A549 (cell line): ENCODE results near the gene BSND. TPM values are rescaled to one million over a fixed set of nuclear protein-coding genes. Genes with fewer than 3 reads are reported as not detected.

Experiments
- ATAC-seq, 2 experiments: fragments of 200-7000 bp in 1 of 2; fragments of >200 bp in 1 of 2; cut with Nextera tagmentation in 1 of 2; cut with Tn5 transposase in 1 of 2; 3 replicates each; pipeline versions ENCODE4 v1.8.0 to v1.9.1; 2018 to 2020; ENCODE audit warnings: mild to moderate bottlenecking in 1 of 2, moderate library complexity in 1 of 2
- CTCF ChIA-PET: fragments of 300-600 bp; sonication (Branson Sonifier 250); formaldehyde crosslinking; extraction: SDS; loops from one replicate; lab custom pipeline; 2021; ENCODE audit warnings: antibody characterized with exemption, inconsistent platforms; lab: Yijun Ruan, JAX
- POLR2A ChIA-PET: fragments of 350-600 bp; formaldehyde crosslinking; extraction: SDS; loops from one replicate; lab custom pipeline; 2021; ENCODE audit warnings: antibody characterized with exemption, inconsistent platforms; lab: Yijun Ruan, JAX
- DNase-seq, 2 experiments: peaks; one replicate each; pipeline versions ENCODE4 v3.0.0 to v3.0.0-alpha.2; 2011 to 2016; ENCODE audit warnings: low read depth in 1 of 2, low spot score in 1 of 2
- FAIRE-seq: peaks from 2 replicates; lab custom pipeline; 2011; peaks lifted over from hg19 to GRCh38; lab: Jason Lieb, UNC
- H3K27ac ChIP-seq, 2 experiments: fragments of >200 bp; sonication (Bioruptor Twin); formaldehyde crosslinking; 3 replicates each; pipeline ENCODE4 v1.5.1; 2016 to 2017
- H3K4me1 ChIP-seq: fragments of >200 bp; sonication (Bioruptor Twin); formaldehyde crosslinking; 3 replicates; pipeline ENCODE4 v1.6.1; 2016
- H3K4me2 ChIP-seq: fragments of >200 bp; sonication (Bioruptor Twin); formaldehyde crosslinking; 3 replicates; pipeline ENCODE4 v1.6.1; 2016
- H3K4me3 ChIP-seq: fragments of >200 bp; sonication (Bioruptor Twin); formaldehyde crosslinking; 3 replicates; pipeline ENCODE4 v1.5.1; 2016
- H3K9me3 ChIP-seq: fragments of >200 bp; sonication (Bioruptor Twin); formaldehyde crosslinking; 3 replicates; pipeline ENCODE4 v1.6.1; 2016
- BCL3 ChIP-seq: fragments of >200 bp; sonication (Bioruptor Twin); formaldehyde crosslinking; IDR thresholded peaks from 3 replicates; pipeline ENCODE4 v1.6.1; 2016
- CBX8 ChIP-seq: fragments of 200-600 bp; sonication (generic); IDR thresholded peaks from 2 replicates; pipeline ENCODE4 v1.6.1; 2016
- CHD2 ChIP-seq: fragments of 150-350 bp; IDR thresholded peaks from 2 replicates; pipeline ENCODE4 v1.6.1; 2014; ENCODE audit warnings: low read length; ENCODE audit not compliant: partially characterized antibody
- EHMT2 ChIP-seq: fragments of 200-600 bp; sonication (generic); IDR thresholded peaks from 2 replicates; pipeline ENCODE4 v1.6.1; 2016; ENCODE audit warnings: antibody characterized with exemption, low read depth, mild to moderate bottlenecking, moderate library complexity
- ESRRA ChIP-seq: fragments of 150-350 bp; IDR thresholded peaks from 2 replicates; pipeline ENCODE4 v1.6.1; 2014; ENCODE audit warnings: mild to moderate bottlenecking, low read length, borderline replicate concordance
- HOXB13 ChIP-seq: fragments of 250-450 bp; sonication (Bioruptor Pico); IDR thresholded peaks from 2 replicates; pipeline ENCODE4 v1.5.0; 2020; ENCODE audit warnings: low read depth, mild to moderate bottlenecking, moderate library complexity
- JUNB ChIP-seq: fragments of >200 bp; sonication (Bioruptor Twin); formaldehyde crosslinking; IDR thresholded peaks from 2 replicates; pipeline ENCODE4 v1.6.1; 2016
- KDM5A ChIP-seq: fragments of 200-600 bp; sonication (generic); IDR thresholded peaks from 2 replicates; pipeline ENCODE4 v1.6.1; 2016; ENCODE audit warnings: antibody characterized with exemption, mild to moderate bottlenecking
- MAX ChIP-seq: IDR thresholded peaks from 2 replicates; pipeline ENCODE4 v1.6.1; 2012
- MYC ChIP-seq: IDR thresholded peaks from 2 replicates; pipeline ENCODE4 v1.6.1; 2012; ENCODE audit warnings: mild to moderate bottlenecking, inconsistent platforms, low read length, improper control_type of control experiment, borderline replicate concordance
- NFE2L2 ChIP-seq: fragments of 150-350 bp; conservative IDR thresholded peaks from 2 replicates; pipeline ENCODE4 v1.6.1; 2014; ENCODE audit warnings: low read length
- PHF8 ChIP-seq: fragments of 200-600 bp; sonication (generic); IDR thresholded peaks from 2 replicates; pipeline ENCODE4 v1.6.1; 2016; ENCODE audit warnings: low read depth, mild to moderate bottlenecking, antibody characterized with exemption, moderate library complexity, borderline replicate concordance
- POLR2A ChIP-seq: IDR thresholded peaks from 2 replicates; pipeline ENCODE4 v1.6.1; 2012; ENCODE audit warnings: mild to moderate bottlenecking, low read length
- POLR2AphosphoS2 ChIP-seq: conservative IDR thresholded peaks from 2 replicates; pipeline ENCODE4 v1.6.1; 2012; ENCODE audit warnings: low read length, improper control_type of control experiment, inconsistent platforms
- RAD21 ChIP-seq, 2 experiments: fragments of >200 bp in 1 of 2; sonication (Bioruptor Twin) in 1 of 2; formaldehyde crosslinking in 1 of 2; IDR thresholded peaks in 1 of 2; conservative IDR thresholded peaks in 1 of 2; 2 replicates in 1 of 2; 3 replicates in 1 of 2; pipeline ENCODE4 v1.6.1; 2012 to 2018; ENCODE audit warnings: inconsistent platforms in 1 of 2
- RARB ChIP-seq: fragments of 250-450 bp; sonication (Bioruptor Pico); IDR thresholded peaks from 2 replicates; pipeline ENCODE4 v1.8.0; 2021; ENCODE audit warnings: mild to moderate bottlenecking, moderate library complexity
- RCOR1 ChIP-seq: fragments of 150-350 bp; IDR thresholded peaks from 2 replicates; pipeline ENCODE4 v1.6.1; 2014; ENCODE audit warnings: antibody characterized with exemption, low read length, low read depth
- USF2 ChIP-seq: fragments of 450-650 bp; IDR thresholded peaks from 2 replicates; pipeline ENCODE4 v1.6.1; 2014; ENCODE audit warnings: antibody characterized with exemption
- WGBS: methylation state at CpG from one replicate; pipeline ENCODE4 v1.1.6; 2017; ENCODE audit errors: missing lambda C conversion rate; 5-methylcytosine and 5-hydroxymethylcytosine counted together
- polyA plus RNA-seq, 4 experiments: library from polyadenylated mRNA; depleted of rRNA in 3 of 4; stranded (reverse); fragments of >200 nt; fragmentation: RNase III in 1 of 4; extraction: RNeasy Plus Mini Kit Qiagen cat#74134 plus additional on column Dnase treatment in 1 of 4; gene quantifications; 2 replicates in 3 of 4; 3 replicates in 1 of 4; pipeline ENCODE4 v1.2.3, GENCODE V29; 2011 to 2017
- TF ChIP-seq, protein P1 (sequence below): IDR thresholded peaks from 2 replicates; pipeline ENCODE4 v1.6.1; 2012; ENCODE audit warnings: low read depth, borderline replicate concordance
- TF ChIP-seq, protein P2 (sequence below): fragments of 250-450 bp; sonication (Bioruptor Pico); IDR thresholded peaks from 2 replicates; pipeline ENCODE4 v1.5.0; 2021; ENCODE audit warnings: mild to moderate bottlenecking, moderate library complexity, borderline replicate concordance
- TF ChIP-seq, protein P3 (sequence below): IDR thresholded peaks from 2 replicates; pipeline ENCODE4 v1.6.1; 2012

BSND gene
- polyA plus RNA-seq, 2 of the 4 experiments (the other 2 are of a cell fraction), result not detected

GRCh38 chr1:55039342-55040082 is 40.8 kb downstream of the BSND start, which contains the start of gene PCSK9:
PCSK9 (plus strand) TSS chr1:55039548; CDS start chr1:55039838, 290 bp downstream.
- H3K4me3 ChIP-seq, result peak within 1 kb of the TSS; percentile 52
- FAIRE-seq, result no peak
- TF ChIP-seq, protein P1, sequence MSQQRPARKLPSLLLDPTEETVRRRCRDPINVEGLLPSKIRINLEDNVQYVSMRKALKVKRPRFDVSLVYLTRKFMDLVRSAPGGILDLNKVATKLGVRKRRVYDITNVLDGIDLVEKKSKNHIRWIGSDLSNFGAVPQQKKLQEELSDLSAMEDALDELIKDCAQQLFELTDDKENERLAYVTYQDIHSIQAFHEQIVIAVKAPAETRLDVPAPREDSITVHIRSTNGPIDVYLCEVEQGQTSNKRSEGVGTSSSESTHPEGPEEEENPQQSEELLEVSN, result peak; percentile 85; the same call in 1 of the 2 replicates
- TF ChIP-seq BCL3, result no peak
- no peak for TF ChIP-seq HOXB13
- TF ChIP-seq, protein P2, sequence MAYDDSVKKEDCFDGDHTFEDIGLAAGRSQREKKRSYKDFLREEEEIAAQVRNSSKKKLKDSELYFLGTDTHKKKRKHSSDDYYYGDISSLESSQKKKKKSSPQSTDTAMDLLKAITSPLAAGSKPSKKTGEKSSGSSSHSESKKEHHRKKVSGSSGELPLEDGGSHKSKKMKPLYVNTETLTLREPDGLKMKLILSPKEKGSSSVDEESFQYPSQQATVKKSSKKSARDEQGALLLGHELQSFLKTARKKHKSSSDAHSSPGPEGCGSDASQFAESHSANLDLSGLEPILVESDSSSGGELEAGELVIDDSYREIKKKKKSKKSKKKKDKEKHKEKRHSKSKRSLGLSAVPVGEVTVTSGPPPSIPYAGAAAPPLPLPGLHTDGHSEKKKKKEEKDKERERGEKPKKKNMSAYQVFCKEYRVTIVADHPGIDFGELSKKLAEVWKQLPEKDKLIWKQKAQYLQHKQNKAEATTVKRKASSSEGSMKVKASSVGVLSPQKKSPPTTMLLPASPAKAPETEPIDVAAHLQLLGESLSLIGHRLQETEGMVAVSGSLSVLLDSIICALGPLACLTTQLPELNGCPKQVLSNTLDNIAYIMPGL (CRISPR knock-in tag), result no peak
- TF ChIP-seq RCOR1, result no peak
- no peak for TF ChIP-seq CBX8
- TF ChIP-seq MYC, result no peak
- peak; percentile 71; the same call in 1 of the 2 replicates for TF ChIP-seq MAX
- no peak for TF ChIP-seq ESRRA
- no peak for TF ChIP-seq KDM5A
- TF ChIP-seq, protein P3, sequence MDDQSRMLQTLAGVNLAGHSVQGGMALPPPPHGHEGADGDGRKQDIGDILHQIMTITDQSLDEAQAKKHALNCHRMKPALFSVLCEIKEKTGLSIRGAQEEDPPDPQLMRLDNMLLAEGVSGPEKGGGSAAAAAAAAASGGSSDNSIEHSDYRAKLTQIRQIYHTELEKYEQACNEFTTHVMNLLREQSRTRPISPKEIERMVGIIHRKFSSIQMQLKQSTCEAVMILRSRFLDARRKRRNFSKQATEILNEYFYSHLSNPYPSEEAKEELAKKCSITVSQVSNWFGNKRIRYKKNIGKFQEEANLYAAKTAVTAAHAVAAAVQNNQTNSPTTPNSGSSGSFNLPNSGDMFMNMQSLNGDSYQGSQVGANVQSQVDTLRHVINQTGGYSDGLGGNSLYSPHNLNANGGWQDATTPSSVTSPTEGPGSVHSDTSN, result no peak
- no peak for TF ChIP-seq EHMT2
- no peak for TF ChIP-seq POLR2A
- TF ChIP-seq USF2, result no peak
- peaks cover 25% of the 10 kb centered on the region for H3K4me1 ChIP-seq
- ChIA-PET CTCF (interaction anchor here (1.4 kb wide), 1 partner anchor 17 kb away, joined by 5 read pairs; no protein-coding TSS in a partner anchor), POLR2A (no interaction called here)
- peak; percentile 67 to 83 for ATAC-seq
- no peaks in the 10 kb centered on the region for H3K9me3 ChIP-seq
- peak; percentile 39 to 49 for DNase-seq
- 0% methylated on average over 6 of the region's 67 CpGs for WGBS
- H3K4me2 ChIP-seq, result peak within 1 kb of the TSS; percentile 94
- peak within 1 kb of the TSS; percentile 62 to 85 for H3K27ac ChIP-seq

DNA sequence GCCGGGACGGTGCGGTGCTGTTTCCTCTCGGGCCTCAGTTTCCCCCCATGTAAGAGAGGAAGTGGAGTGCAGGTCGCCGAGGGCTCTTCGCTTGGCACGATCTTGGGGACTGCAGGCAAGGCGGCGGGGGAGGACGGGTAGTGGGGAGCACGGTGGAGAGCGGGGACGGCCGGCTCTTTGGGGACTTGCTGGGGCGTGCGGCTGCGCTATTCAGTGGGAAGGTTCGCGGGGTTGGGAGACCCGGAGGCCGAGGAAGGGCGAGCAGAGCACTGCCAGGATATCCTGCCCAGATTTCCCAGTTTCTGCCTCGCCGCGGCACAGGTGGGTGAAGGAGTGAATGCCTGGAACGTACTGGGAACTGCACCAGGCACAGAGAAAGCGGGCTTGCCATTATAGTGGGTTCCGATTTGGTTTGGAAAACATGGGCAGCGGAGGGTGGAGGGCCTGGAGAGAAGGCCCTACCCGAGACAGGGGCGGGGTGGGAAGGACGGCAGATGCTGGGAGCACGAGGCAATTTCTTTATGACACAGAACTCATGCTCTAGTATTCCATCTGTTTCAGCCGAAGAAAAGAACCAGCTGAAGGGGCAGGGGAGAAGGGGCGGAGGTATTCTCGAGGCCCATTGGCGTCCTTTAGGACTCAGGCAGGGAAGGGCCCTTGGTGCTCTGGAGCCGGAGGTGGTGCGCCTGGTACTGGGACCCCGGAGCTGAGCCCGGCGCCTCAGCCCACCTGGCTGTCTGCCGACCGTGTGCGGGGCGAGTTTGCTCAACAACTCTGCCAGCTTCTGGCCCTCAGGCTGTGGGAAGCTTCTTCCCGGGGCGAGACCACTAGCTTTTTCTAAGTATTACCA is 41.6 kb downstream of the BSND start:
- ATAC-seq, result peak; percentile 19 to 42; a peak in 5 of 6 replicates
- ChIA-PET CTCF (interaction anchor here (1.4 kb wide), 1 partner anchor 18 kb away, joined by 5 read pairs; no protein-coding TSS in a partner anchor), POLR2A (no interaction called here)
- peaks cover 23% of the 10 kb centered on the region for H3K4me1 ChIP-seq
- H3K4me2 ChIP-seq, result peak overlapping the region; percentile 94
- no peak for FAIRE-seq
- H3K9me3 ChIP-seq, result no peaks in the 10 kb centered on the region
- DNase-seq, result no peak
- H3K27ac ChIP-seq, result peak overlapping the region; percentile 62 to 85
- TF ChIP-seq POLR2AphosphoS2 (no peak), MAX (no peak), NFE2L2 (no peak), JUNB (no peak), RAD21 (conservative IDR thresholded peaks at IDR 0.05 in 1 of 2, IDR thresholded peaks at IDR 0.05 in 1 of 2) (no peak), CHD2 (no peak), PHF8 (no peak), RARB (no peak)
- TF ChIP-seq, protein P2 (CRISPR knock-in tag), result no peak
- TF ChIP-seq, all 56 proteins: peak for 0
- H3K4me3 ChIP-seq, result peak overlapping the region; percentile 52
- WGBS, result 41% methylated on average over 29 of the region's 49 CpGs
